Measurements from ENCODE around the gene GRIN2C. TPM values are rescaled to one million over a fixed set of nuclear protein-coding genes. Genes with fewer than 3 reads are reported as not detected.

GRIN2C gene
- total RNA-seq, 1 experiment from 2014 or later, result not detected

GRCh38 chr17:74854792-74855191 is 4.9 kb downstream of the GRIN2C start:
- H3K9me3 Mint-ChIP-seq (ENCODE audit: low read depth, unreplicated experiment), result no peaks in the 10 kb centered on the region
- DNase-seq, result no peak
- no peaks in the 10 kb centered on the region for H3K4me1 Mint-ChIP-seq (ENCODE audit: low read depth, unreplicated experiment)
- H3K36me3 Mint-ChIP-seq (ENCODE audit: insufficient read depth, unreplicated experiment), result no peaks in the 10 kb centered on the region
- intact Hi-C loops (cut with micrococcal nuclease; ENCODE audit: unreplicated experiment), result no loop called here
- H3K4me3 Mint-ChIP-seq (ENCODE audit: low read depth, unreplicated experiment), result no peak overlapping the region
- CTCF ChIA-PET, result no interaction called here
- peaks cover 92% of the 10 kb centered on the region for H3K27me3 Mint-ChIP-seq (ENCODE audit: unreplicated experiment)
- no TSS peak for BruUV-seq (replicated peaks)
- no peak for TF ChIP-seq CTCF (IDR thresholded peaks at IDR 0.05; ENCODE audit: unreplicated experiment)
- no peak overlapping the region for H3K27ac Mint-ChIP-seq (ENCODE audit: unreplicated experiment)

- H3K4me1 Mint-ChIP-seq (ENCODE audit: low read depth, unreplicated experiment), result no peaks in the 10 kb centered on the region
- DNase-seq, result no peak
- no peak for TF ChIP-seq CTCF (IDR thresholded peaks at IDR 0.05; ENCODE audit: unreplicated experiment)
- BruUV-seq (replicated peaks), result no TSS peak
- no peaks in the 10 kb centered on the region for H3K9me3 Mint-ChIP-seq (ENCODE audit: low read depth, unreplicated experiment)
- peaks cover 92% of the 10 kb centered on the region for H3K27me3 Mint-ChIP-seq (ENCODE audit: unreplicated experiment)
- peaks cover under 1% of the 10 kb centered on the region for H3K36me3 Mint-ChIP-seq (ENCODE audit: insufficient read depth, unreplicated experiment)
- no peak overlapping the region for H3K27ac Mint-ChIP-seq (ENCODE audit: unreplicated experiment)
- H3K4me3 Mint-ChIP-seq (ENCODE audit: low read depth, unreplicated experiment), result no peak overlapping the region
- CTCF ChIA-PET, result no interaction called here
- intact Hi-C loops (cut with micrococcal nuclease; ENCODE audit: unreplicated experiment), result no loop called here
These were observed 6.0 kb downstream of the GRIN2C start for GRCh38 chr17:74853669-74854068.

DNA sequence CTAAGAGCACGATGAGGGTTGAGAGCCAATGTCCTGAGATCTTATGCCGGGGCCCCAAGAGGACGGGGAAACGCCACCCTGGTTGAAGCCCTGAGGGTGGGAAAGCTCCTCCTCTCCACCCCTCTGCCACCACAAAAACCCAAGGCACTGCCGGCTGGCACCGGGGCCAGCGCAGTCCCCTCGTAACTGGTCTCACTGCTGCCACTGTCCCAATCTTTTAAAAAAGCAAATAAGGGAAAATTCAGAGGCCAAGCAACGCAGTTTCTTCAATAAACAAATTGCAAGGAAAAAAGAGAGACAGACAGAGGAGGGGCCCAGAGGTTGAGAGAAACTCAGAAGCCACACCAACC is 6.7 kb downstream of the GRIN2C start:
- no peak overlapping the region for H3K27ac Mint-ChIP-seq (ENCODE audit: unreplicated experiment)

GRCh38 chr17:74852237-74853047 is 7.2 kb downstream of the GRIN2C start:
- CTCF ChIA-PET, result no interaction called here
- BruUV-seq (replicated peaks), result no TSS peak

More for the DNA sequence above, 6.7 kb downstream of the GRIN2C start:
- H3K36me3 Mint-ChIP-seq (ENCODE audit: insufficient read depth, unreplicated experiment), result peaks cover 5% of the 10 kb centered on the region
- H3K9me3 Mint-ChIP-seq (ENCODE audit: low read depth, unreplicated experiment), result no peaks in the 10 kb centered on the region
- BruUV-seq (replicated peaks), result no TSS peak
- intact Hi-C loops (cut with micrococcal nuclease; ENCODE audit: unreplicated experiment), result no loop called here
- peaks cover 92% of the 10 kb centered on the region for H3K27me3 Mint-ChIP-seq (ENCODE audit: unreplicated experiment)
- H3K4me3 Mint-ChIP-seq (ENCODE audit: low read depth, unreplicated experiment), result no peak overlapping the region
- no peak for TF ChIP-seq CTCF (IDR thresholded peaks at IDR 0.05; ENCODE audit: unreplicated experiment)
- CTCF ChIA-PET, result no interaction called here
- no peak for DNase-seq
- no peaks in the 10 kb centered on the region for H3K4me1 Mint-ChIP-seq (ENCODE audit: low read depth, unreplicated experiment)

More at GRCh38 chr17:74852237-74853047, 7.2 kb downstream of the GRIN2C start:
- Mint-ChIP-seq H3K27ac (ENCODE audit: unreplicated experiment) (no peak overlapping the region), H3K27me3 (ENCODE audit: unreplicated experiment) (peaks cover 91% of the 10 kb centered on the region), H3K9me3 (ENCODE audit: low read depth, unreplicated experiment) (no peaks in the 10 kb centered on the region), H3K4me1 (ENCODE audit: low read depth, unreplicated experiment) (no peaks in the 10 kb centered on the region), H3K36me3 (ENCODE audit: insufficient read depth, unreplicated experiment) (peaks cover 5% of the 10 kb centered on the region), H3K4me3 (ENCODE audit: low read depth, unreplicated experiment) (no peak overlapping the region)
- no peak for TF ChIP-seq CTCF (IDR thresholded peaks at IDR 0.05; ENCODE audit: unreplicated experiment)
- DNase-seq, result no peak
- intact Hi-C loops (cut with micrococcal nuclease; ENCODE audit: unreplicated experiment), result no loop called here
